H1 (cell line): ENCODE data around the gene HELZ2. TPM values are rescaled to one million over a fixed set of nuclear protein-coding genes. Genes with fewer than 3 reads are reported as not detected.

Source experiments
- CTCF ChIA-PET: fragments of 300-600 bp; sonication (Branson Sonifier 250); formaldehyde crosslinking; loops from one replicate; lab custom pipeline; 2021; ENCODE audit not compliant: partially characterized antibody; lab: Charles Lee
- POLR2A ChIA-PET: fragments of 300-600 bp; sonication (Branson Sonifier 250); formaldehyde crosslinking; loops from one replicate; lab custom pipeline; 2021; ENCODE audit warnings: inconsistent platforms; ENCODE audit not compliant: partially characterized antibody; lab: Charles Lee
- DNase-seq, 2 experiments: peaks; one replicate each; pipeline versions ENCODE4 v3.0.0 to v3.0.0-alpha.2; 2010 to 2022; ENCODE audit warnings: low spot score in 2 of 2, low read depth in 1 of 2, mixed read lengths in 1 of 2
- FAIRE-seq: peaks from 2 replicates; lab custom pipeline; 2011; peaks lifted over from hg19 to GRCh38; lab: Jason Lieb, UNC
- H2AFZ ChIP-seq: 2 replicates; pipeline ENCODE4 v1.8.1; 2012; ENCODE audit warnings: low read length, inconsistent platforms
- H2AK5ac ChIP-seq: 2 replicates; pipeline ENCODE4 v1.6.1; 2013; ENCODE audit warnings: low read depth, low read length
- H2BK120ac ChIP-seq: replicated peaks from 2 replicates; pipeline ENCODE3; 2013; ENCODE audit warnings: low read depth, low read length, inconsistent platforms
- H2BK12ac ChIP-seq: 2 replicates; pipeline ENCODE4 v1.6.1; 2013; ENCODE audit warnings: low read depth, low read length
- H2BK15ac ChIP-seq: 2 replicates; pipeline ENCODE4 v1.6.1; 2013; ENCODE audit warnings: low read length
- H2BK20ac ChIP-seq: 2 replicates; pipeline ENCODE4 v1.6.1; 2013; ENCODE audit warnings: low read length
- H2BK5ac ChIP-seq: 2 replicates; pipeline ENCODE4 v1.6.1; 2013; ENCODE audit warnings: low read depth, low read length
- H3K14ac ChIP-seq: 2 replicates; pipeline ENCODE4 v1.6.1; 2013; ENCODE audit warnings: inconsistent platforms; ENCODE audit not compliant: insufficient read length
- H3K18ac ChIP-seq: 2 replicates; pipeline ENCODE4 v1.6.1; 2013; ENCODE audit warnings: low read length; ENCODE audit errors: extremely low read depth
- H3K23ac ChIP-seq: 2 replicates; pipeline ENCODE4 v1.6.1; 2013; ENCODE audit warnings: inconsistent platforms; ENCODE audit not compliant: insufficient read length
- H3K23me2 ChIP-seq: 2 replicates; pipeline ENCODE4 v1.6.1; 2013; ENCODE audit warnings: low read depth, low read length
- H3K27ac ChIP-seq: 2 replicates; pipeline ENCODE4 v1.6.1; 2011; ENCODE audit warnings: low read depth, low read length, inconsistent platforms
- H3K27me3 ChIP-seq, 4 experiments: replicated peaks in 1 of 4; 1 replicate in 1 of 4; 2 replicates in 3 of 4; pipeline versions ENCODE4 v1.6.1 to v1.8.1; 2011 to 2013; ENCODE audit warnings: low read length in 3 of 4, mild to moderate bottlenecking in 3 of 4, inconsistent platforms in 2 of 4, mixed read lengths in 2 of 4, moderate library complexity in 1 of 4; ENCODE audit not compliant: control insufficient read depth in 3 of 4, insufficient read depth in 3 of 4; ENCODE audit errors: extremely low read depth in 1 of 4
- H3K36me3 ChIP-seq, 4 experiments: 2 replicates each; pipeline versions ENCODE4 v1.6.1 to v1.8.1; 2011 to 2013; ENCODE audit warnings: mild to moderate bottlenecking in 4 of 4, low read length in 3 of 4, moderate library complexity in 2 of 4, control low read depth in 1 of 4, inconsistent platforms in 1 of 4; ENCODE audit not compliant: insufficient read depth in 4 of 4, control insufficient read depth in 2 of 4
- H3K4ac ChIP-seq: replicated peaks from 2 replicates; pipeline ENCODE3; 2013; ENCODE audit warnings: low read length, low read depth, mixed read lengths, inconsistent platforms; ENCODE audit not compliant: insufficient read length
- H3K4me1 ChIP-seq, 4 experiments: replicated peaks in 1 of 4; 1 replicate in 1 of 4; 2 replicates in 3 of 4; pipeline versions ENCODE4 v1.6.1 to v1.8.1; 2011 to 2013; ENCODE audit warnings: low read length in 3 of 4, inconsistent platforms in 2 of 4, mixed read lengths in 1 of 4; ENCODE audit not compliant: insufficient read depth in 4 of 4, control insufficient read depth in 3 of 4
- H3K4me2 ChIP-seq, 2 experiments: 2 replicates each; pipeline versions ENCODE4 v1.6.1 to v1.8.1; 2011 to 2013; ENCODE audit warnings: low read depth in 2 of 2, low read length in 2 of 2, control low read depth in 1 of 2, inconsistent platforms in 1 of 2, mild to moderate bottlenecking in 1 of 2; ENCODE audit not compliant: insufficient read depth in 1 of 2
- H3K4me3 ChIP-seq, 4 experiments: fragments of 200-600, 300-600 bp in 1 of 4; sonication (generic), shearing (Covaris generic), sonication (Bioruptor Twin) in 1 of 4; 2 replicates each; pipeline versions ENCODE4 v1.5.1 to v1.8.1; 2011 to 2016; ENCODE audit warnings: low read length in 4 of 4, low read depth in 3 of 4, control low read depth in 2 of 4, inconsistent platforms in 2 of 4, mild to moderate bottlenecking in 2 of 4, mixed read lengths in 1 of 4, moderate library complexity in 1 of 4; ENCODE audit not compliant: insufficient read depth in 2 of 4; ENCODE audit errors: extremely low read depth in 1 of 4
- H3K56ac ChIP-seq: replicated peaks from 2 replicates; pipeline ENCODE3; 2013; ENCODE audit warnings: low read depth, mild to moderate bottlenecking, mixed read lengths, low read length, inconsistent platforms; ENCODE audit not compliant: insufficient read length
- H3K79me1 ChIP-seq: 2 replicates; pipeline ENCODE4 v1.6.1; 2013; ENCODE audit warnings: low read depth, low read length, control low read depth
- H3K79me2 ChIP-seq, 2 experiments: 2 replicates each; pipeline versions ENCODE4 v1.6.1 to v1.8.1; 2012 to 2013; ENCODE audit warnings: low read length in 2 of 2, mild to moderate bottlenecking in 2 of 2, inconsistent platforms in 1 of 2; ENCODE audit not compliant: insufficient read depth in 2 of 2, control insufficient read depth in 1 of 2
- H3K9ac ChIP-seq, 4 experiments: replicated peaks in 1 of 4; 1 replicate in 1 of 4; 2 replicates in 3 of 4; pipeline versions ENCODE4 v1.6.1 to v1.8.1; 2011 to 2013; ENCODE audit warnings: low read depth in 3 of 4, low read length in 3 of 4, control low read depth in 2 of 4, mild to moderate bottlenecking in 2 of 4, moderate library complexity in 2 of 4, inconsistent platforms in 1 of 4; ENCODE audit errors: extremely low read depth in 1 of 4
- H3K9me3 ChIP-seq, 2 experiments: 2 replicates each; pipeline versions ENCODE4 v1.6.1 to v1.8.1; 2012 to 2013; ENCODE audit warnings: mild to moderate bottlenecking in 2 of 2, moderate library complexity in 2 of 2, control low read depth in 1 of 2, inconsistent platforms in 1 of 2, low read depth in 1 of 2, low read length in 1 of 2, mixed read lengths in 1 of 2; ENCODE audit not compliant: insufficient read depth in 2 of 2
- H4K20me1 ChIP-seq, 2 experiments: replicated peaks in 1 of 2; 2 replicates each; pipeline versions ENCODE3 to v1.8.1; 2011 to 2013; ENCODE audit warnings: inconsistent platforms in 2 of 2, low read length in 2 of 2, mild to moderate bottlenecking in 1 of 2; ENCODE audit not compliant: insufficient read depth in 2 of 2, control insufficient read depth in 1 of 2
- H4K5ac ChIP-seq: 2 replicates; pipeline ENCODE4 v1.6.1; 2013; ENCODE audit warnings: low read length, low read depth, mixed read lengths, inconsistent platforms; ENCODE audit not compliant: insufficient read length
- H4K8ac ChIP-seq: 2 replicates; pipeline ENCODE4 v1.8.0; 2013; ENCODE audit warnings: mild to moderate bottlenecking, moderate library complexity, low read length, inconsistent platforms; ENCODE audit not compliant: insufficient read depth; ENCODE audit errors: extremely low read depth
- H4K91ac ChIP-seq: replicated peaks from 2 replicates; pipeline ENCODE3; 2013; ENCODE audit warnings: low read length, mixed read lengths, inconsistent platforms; ENCODE audit not compliant: insufficient read length
- BRCA1 ChIP-seq: IDR thresholded peaks from 2 replicates; pipeline ENCODE4 v1.6.1; 2012; ENCODE audit warnings: low read depth, low read length, improper control_type of control experiment
- CEBPB ChIP-seq: IDR thresholded peaks from 2 replicates; pipeline ENCODE4 v1.6.1; 2012; ENCODE audit warnings: low read depth, low read length
- EP300 ChIP-seq, 2 experiments: IDR thresholded peaks; 1 replicate in 1 of 2; 2 replicates in 1 of 2; pipeline ENCODE4 v1.6.1; 2011 to 2012; ENCODE audit warnings: low read depth in 2 of 2, low read length in 2 of 2, mild to moderate bottlenecking in 2 of 2, borderline replicate concordance in 1 of 2, inconsistent platforms in 1 of 2, moderate library complexity in 1 of 2
- POLR2AphosphoS5 ChIP-seq: IDR thresholded peaks from 2 replicates; pipeline ENCODE4 v1.6.1; 2011; ENCODE audit warnings: low read depth, low read length
- RFX5 ChIP-seq: IDR thresholded peaks from 2 replicates; pipeline ENCODE4 v1.6.1; 2011; ENCODE audit warnings: low read depth, low read length, improper control_type of control experiment, borderline replicate concordance
- SIRT6 ChIP-seq: IDR thresholded peaks from one replicate; pipeline ENCODE4 v1.7.1; 2012; ENCODE audit warnings: low read length, inconsistent platforms
- WGBS, 2 experiments: shearing (Covaris generic) in 1 of 2; methylation state at CpG; one replicate each; pipeline versions ENCODE4 v1.1.6 to v1.1.7; 2013 to 2015; ENCODE audit warnings: low lambda C conversion rate in 2 of 2, mixed read lengths in 2 of 2, inconsistent platforms in 1 of 2, low coverage in 1 of 2, missing lambda C conversion rate in 1 of 2; ENCODE audit not compliant: insufficient replicate concordance in 2 of 2, insufficient coverage in 1 of 2, insufficient read length in 1 of 2; ENCODE audit errors: extremely low coverage in 1 of 2, missing lambda C conversion rate in 1 of 2; 5-methylcytosine and 5-hydroxymethylcytosine counted together
- polyA plus RNA-seq, 7 experiments: library from polyadenylated mRNA; depleted of rRNA in 3 of 7; stranded (reverse) in 5 of 7; unstranded in 2 of 7; fragments of >200 nt in 5 of 7; fragments of 200-250 nt in 2 of 7; gene quantifications; 1 replicate in 5 of 7; 2 replicates in 1 of 7; 4 replicates in 1 of 7; pipeline versions ENCODE4 v1.2.1 to v1.2.3, GENCODE V29; 2011 to 2013; ENCODE audit warnings: missing spikeins in 2 of 7, mixed read lengths in 2 of 7
- total RNA-seq: library from RNA; stranded (reverse); fragmentation: NEBNext Ultra II Directional; extraction: Animal tissue kit (Norgen Biotek cat#: 25700); gene quantifications from 2 replicates; pipeline ENCODE4 v1.2.1, GENCODE V29; 2021
- TF ChIP-seq, protein P1 (sequence below): IDR thresholded peaks from 2 replicates; pipeline ENCODE4 v1.6.1; 2011; ENCODE audit warnings: low read length, improper control_type of control experiment
- TF ChIP-seq, protein P2 (sequence below): IDR thresholded peaks from 2 replicates; pipeline ENCODE4 v1.6.1; 2012; ENCODE audit warnings: low read length, inconsistent platforms

HELZ2 gene
- total and polyA plus RNA-seq, 2 of the 8 experiments (the other 6 are each of a cell fraction or from before 2014, with no cell fraction given): 7.9 to 17.5 TPM

DNA sequence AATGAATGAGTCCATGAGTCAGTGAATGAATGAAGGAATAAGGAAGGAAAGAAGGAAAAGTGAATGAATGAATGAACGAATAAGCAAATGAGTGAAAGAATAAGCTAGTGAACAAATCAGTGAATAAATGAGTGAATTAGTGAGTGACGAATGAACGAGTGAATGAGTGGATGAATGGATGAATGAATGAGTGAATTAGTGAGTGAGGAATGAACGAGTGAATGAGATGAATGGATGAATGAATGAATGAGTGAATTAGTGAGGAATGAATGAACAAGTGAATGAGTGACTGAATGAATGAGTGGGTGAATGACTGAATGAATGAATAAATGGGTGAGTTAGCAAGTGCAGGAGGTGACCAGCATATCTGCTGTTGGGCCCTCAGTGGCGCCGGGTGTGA is 30.3 kb downstream of the HELZ2 start:
- Histone ChIP-seq H3K14ac (no peak overlapping the region), H4K5ac (no peak overlapping the region), H3K4ac (no peak overlapping the region), H2BK15ac (no peak overlapping the region), H4K91ac (no peak overlapping the region), H2BK5ac (no peak overlapping the region), H2BK20ac (no peak overlapping the region), H3K79me1 (no peaks in the 10 kb centered on the region), H3K36me3 (no peaks in the 10 kb centered on the region), H3K9me3 (no peaks in the 10 kb centered on the region), H3K27ac (no peak overlapping the region), H3K23ac (no peak overlapping the region), H3K18ac (no peak overlapping the region), H4K20me1 (no peaks in the 10 kb centered on the region), H3K27me3 (no peaks in the 10 kb centered on the region), H2AFZ (no peak overlapping the region), H3K4me3 (no peak overlapping the region), H3K4me2 (no peak overlapping the region), H3K79me2 (no peaks in the 10 kb centered on the region), H4K8ac (no peak overlapping the region), H3K23me2 (no peaks in the 10 kb centered on the region), H3K4me1 (peaks cover 0 to 14% (median 8%) of the 10 kb centered on the region in 4 experiments; a peak in 6 of 7 replicates), H2BK120ac (no peak overlapping the region), H3K56ac (no peak overlapping the region), H2BK12ac (no peak overlapping the region), H2AK5ac (no peak overlapping the region), H3K9ac (no peak overlapping the region)
- FAIRE-seq (no peak), DNase-seq (no peak)
- 80 to 100% methylated on average over 4 to 6 of the region's 6 CpGs for WGBS, 2 experiments
- ChIA-PET POLR2A (interaction anchor here (1.2 to 2.3 kb wide), 2 partner anchors 9 kb away, joined by 3 to 7 read pairs; no protein-coding TSS in a partner anchor), CTCF (interaction anchor here (0.8 to 1.3 kb wide), 5 partner anchors 9 to 434 kb away, joined by 3 to 4 read pairs (median 3); no protein-coding TSS in a partner anchor)
- no peak for TF ChIP-seq EP300 (IDR thresholded peaks at IDR 0.05; ENCODE audit: borderline replicate concordance in 1 of 2, low read depth in 2 of 2, low read length in 2 of 2)
- TF ChIP-seq, protein P1, sequence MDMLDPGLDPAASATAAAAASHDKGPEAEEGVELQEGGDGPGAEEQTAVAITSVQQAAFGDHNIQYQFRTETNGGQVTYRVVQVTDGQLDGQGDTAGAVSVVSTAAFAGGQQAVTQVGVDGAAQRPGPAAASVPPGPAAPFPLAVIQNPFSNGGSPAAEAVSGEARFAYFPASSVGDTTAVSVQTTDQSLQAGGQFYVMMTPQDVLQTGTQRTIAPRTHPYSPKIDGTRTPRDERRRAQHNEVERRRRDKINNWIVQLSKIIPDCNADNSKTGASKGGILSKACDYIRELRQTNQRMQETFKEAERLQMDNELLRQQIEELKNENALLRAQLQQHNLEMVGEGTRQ: no peak
- TF ChIP-seq POLR2AphosphoS5: no peak
- TF ChIP-seq SIRT6: no peak
- TF ChIP-seq CEBPB: no peak
- no peak for TF ChIP-seq BRCA1
- TF ChIP-seq RFX5: no peak
- TF ChIP-seq, protein P2, sequence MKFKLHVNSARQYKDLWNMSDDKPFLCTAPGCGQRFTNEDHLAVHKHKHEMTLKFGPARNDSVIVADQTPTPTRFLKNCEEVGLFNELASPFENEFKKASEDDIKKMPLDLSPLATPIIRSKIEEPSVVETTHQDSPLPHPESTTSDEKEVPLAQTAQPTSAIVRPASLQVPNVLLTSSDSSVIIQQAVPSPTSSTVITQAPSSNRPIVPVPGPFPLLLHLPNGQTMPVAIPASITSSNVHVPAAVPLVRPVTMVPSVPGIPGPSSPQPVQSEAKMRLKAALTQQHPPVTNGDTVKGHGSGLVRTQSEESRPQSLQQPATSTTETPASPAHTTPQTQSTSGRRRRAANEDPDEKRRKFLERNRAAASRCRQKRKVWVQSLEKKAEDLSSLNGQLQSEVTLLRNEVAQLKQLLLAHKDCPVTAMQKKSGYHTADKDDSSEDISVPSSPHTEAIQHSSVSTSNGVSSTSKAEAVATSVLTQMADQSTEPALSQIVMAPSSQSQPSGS: no peak
